Vagina (tissue), 2 donors: ENCODE data around the gene THBD. TPM values are rescaled to one million over a fixed set of nuclear protein-coding genes. Genes with fewer than 3 reads are reported as not detected.

Source experiments
- DNase-seq, 2 donors: peaks; one replicate each; pipeline ENCODE4 v3.0.0-alpha.2; 2017; ENCODE audit errors: extremely low spot score in 2 of 2
- H3K27ac ChIP-seq: fragments of 200-600 bp; sonication (generic); one replicate; pipeline ENCODE4 v1.5.1; 2019
- H3K27me3 ChIP-seq: fragments of 200-600 bp; sonication (generic); one replicate; pipeline ENCODE4 v1.5.1; 2019
- H3K36me3 ChIP-seq, 2 donors: fragments of 200-600 bp; sonication (generic); one replicate each; pipeline ENCODE4 v1.5.1; 2017 to 2019
- H3K4me1 ChIP-seq: fragments of 200-600 bp; sonication (generic); one replicate; pipeline ENCODE4 v1.5.1; 2019
- H3K4me3 ChIP-seq, 2 donors: fragments of 200-600 bp; sonication (generic); 1 replicate in 1 of 2; 2 replicates in 1 of 2; pipeline ENCODE4 v1.5.1; 2016 to 2019
- H3K9me3 ChIP-seq: fragments of 200-600 bp; sonication (generic); one replicate; pipeline ENCODE4 v1.5.1; 2019
- CTCF ChIP-seq, 3 experiments: fragments of 450-650 bp in 2 of 3; fragments of 200-600 bp in 1 of 3; sonication (generic) in 1 of 3; IDR thresholded peaks; one replicate each; pipeline ENCODE4 v1.5.1; 2017 to 2019; ENCODE audit warnings: antibody characterized with exemption in 3 of 3, mild to moderate bottlenecking in 2 of 3, moderate library complexity in 2 of 3
- POLR2A ChIP-seq, 2 donors: fragments of 450-650 bp; IDR thresholded peaks; one replicate each; pipeline ENCODE4 v1.6.1; 2017; ENCODE audit warnings: antibody characterized with exemption in 2 of 2, mild to moderate bottlenecking in 2 of 2, moderate library complexity in 2 of 2
- POLR2AphosphoS5 ChIP-seq, 2 donors: sonication (generic); formaldehyde crosslinking; IDR thresholded peaks; one replicate each; pipeline ENCODE4 v1.9.0; 2017; ENCODE audit warnings: antibody characterized with exemption in 2 of 2, mild to moderate bottlenecking in 2 of 2, low read depth in 1 of 2; ENCODE audit not compliant: insufficient read depth in 1 of 2
- intact Hi-C: fragments of 100-400 bp; cut with DNase I; formaldehyde crosslinking; loops from one replicate; pipeline ENCODE4 v1.15.1; 2023
- total RNA-seq: library from RNA; depleted of rRNA; stranded (reverse); fragments of >200 nt; gene quantifications from one replicate; pipeline ENCODE4 v1.2.3, GENCODE V29; 2016

Gene THBD
- total RNA-seq, 1 donor from 2014 or later, result 76.9 TPM

- TF ChIP-seq POLR2A (IDR thresholded peaks at IDR 0.05) (no peak), CTCF (IDR thresholded peaks at IDR 0.05) (no peak), POLR2AphosphoS5 (IDR thresholded peaks at IDR 0.05; ENCODE audit: insufficient read depth in 1 of 2, low read depth in 1 of 2) (no peak)
- Histone ChIP-seq H3K4me1 (no peaks in the 10 kb centered on the region), H3K27ac (no peak overlapping the region), H3K27me3 (no peaks in the 10 kb centered on the region), H3K4me3 (no peak overlapping the region), H3K9me3 (no peaks in the 10 kb centered on the region), H3K36me3 (no peaks in the 10 kb centered on the region)
- intact Hi-C loops, result no loop called here
- peak; percentile 55 to 64 for DNase-seq
These were observed 42.0 kb downstream of the THBD start for GRCh38 chr20:23007462-23007861.

- intact Hi-C loops, result no loop called here
- Histone ChIP-seq H3K4me1 (no peaks in the 10 kb centered on the region), H3K36me3 (no peaks in the 10 kb centered on the region), H3K9me3 (no peaks in the 10 kb centered on the region), H3K27me3 (no peaks in the 10 kb centered on the region), H3K4me3 (no peak overlapping the region), H3K27ac (no peak overlapping the region)
- peak in 1 of 2 donors; percentile 0 for DNase-seq
- TF ChIP-seq CTCF (IDR thresholded peaks at IDR 0.05) (no peak), POLR2A (IDR thresholded peaks at IDR 0.05) (no peak), POLR2AphosphoS5 (IDR thresholded peaks at IDR 0.05; ENCODE audit: insufficient read depth in 1 of 2, low read depth in 1 of 2) (no peak)
These were observed 43.7 kb downstream of the THBD start for GRCh38 chr20:23005776-23006175.

- no peaks in the 10 kb centered on the region for H3K4me1 ChIP-seq
- H3K9me3 ChIP-seq, result no peaks in the 10 kb centered on the region
- no peaks in the 10 kb centered on the region for H3K27me3 ChIP-seq
- TF ChIP-seq POLR2A (IDR thresholded peaks at IDR 0.05) (no peak), POLR2AphosphoS5 (IDR thresholded peaks at IDR 0.05; ENCODE audit: insufficient read depth in 1 of 2, low read depth in 1 of 2) (no peak), CTCF (IDR thresholded peaks at IDR 0.05) (no peak)
- no peaks in the 10 kb centered on the region for H3K36me3 ChIP-seq
- H3K4me3 ChIP-seq, result no peak overlapping the region
- H3K27ac ChIP-seq, result no peak overlapping the region
- DNase-seq, result no peak
- intact Hi-C loops, result no loop called here
These were observed 45.5 kb downstream of the THBD start for GRCh38 chr20:23003881-23004460.

GRCh38 chr20:23003077-23003635 is 46.3 kb downstream of the THBD start:
- H3K9me3 ChIP-seq, result no peaks in the 10 kb centered on the region

More at GRCh38 chr20:23003077-23003635, 46.3 kb downstream of the THBD start:
- intact Hi-C loops, result no loop called here
- H3K27ac ChIP-seq, result no peak overlapping the region
- peak in 1 of 2 donors; percentile 62 for DNase-seq
- H3K4me3 ChIP-seq, result no peak overlapping the region
- no peaks in the 10 kb centered on the region for H3K27me3 ChIP-seq
- H3K4me1 ChIP-seq, result no peaks in the 10 kb centered on the region
- H3K36me3 ChIP-seq, result no peaks in the 10 kb centered on the region
- TF ChIP-seq CTCF (IDR thresholded peaks at IDR 0.05) (no peak), POLR2A (IDR thresholded peaks at IDR 0.05) (no peak), POLR2AphosphoS5 (IDR thresholded peaks at IDR 0.05; ENCODE audit: insufficient read depth in 1 of 2, low read depth in 1 of 2) (no peak)
